Raji (cell line): ENCODE results near the gene AGAP1.

Source experiments
- POLR2A ChIP-seq: IDR thresholded peaks from 2 replicates; pipeline ENCODE4 v1.6.1; 2011; ENCODE audit warnings: low read depth, low read length, control low read depth; ENCODE audit not compliant: insufficient read depth

AGAP1 gene

GRCh38 chr2:236065314-236066160, 571.7 kb downstream of the AGAP1 start:
- no peak for TF ChIP-seq POLR2A

GRCh38 chr2:236070236-236070635, 576.4 kb downstream of the AGAP1 start:
- no peak for TF ChIP-seq POLR2A

GRCh38 chr2:236073246-236073645, 579.4 kb downstream of the AGAP1 start:
- no peak for TF ChIP-seq POLR2A

DNA sequence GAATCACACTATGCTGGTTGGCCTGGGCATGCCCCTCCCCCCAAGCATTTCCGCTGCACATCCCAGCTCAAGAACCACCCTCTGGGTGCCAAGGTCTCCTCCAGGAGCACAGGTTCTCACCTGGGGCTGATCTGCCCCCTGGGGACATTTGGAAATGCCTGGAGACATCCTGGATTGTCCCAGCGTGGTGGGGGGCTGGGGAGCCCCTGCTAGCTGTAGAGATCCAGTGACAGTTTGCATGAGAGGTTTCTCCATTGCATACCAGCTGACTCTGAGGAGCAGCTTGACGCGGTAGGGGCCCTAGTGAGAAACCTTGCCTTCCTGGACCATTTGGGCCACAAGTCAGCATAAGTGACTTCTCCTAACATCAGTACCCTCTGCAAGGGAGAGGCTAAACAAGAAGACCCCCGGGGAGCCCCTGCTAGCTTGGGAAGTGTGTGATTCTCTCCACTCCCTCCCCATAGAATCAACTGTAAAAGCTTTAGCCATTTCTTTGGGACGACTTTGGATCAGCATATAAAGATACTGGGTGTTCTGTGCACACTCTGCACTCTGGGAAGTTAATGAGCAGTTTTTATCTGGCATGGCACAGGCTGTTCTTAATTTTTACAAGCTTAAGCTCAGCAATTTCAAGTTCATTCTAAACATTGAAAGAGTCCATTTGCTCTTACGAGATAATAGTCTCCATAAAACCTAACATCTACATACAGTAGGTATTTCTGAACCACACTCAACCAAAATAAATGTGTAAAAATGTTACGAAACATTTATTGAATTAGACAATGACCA, 580.2 kb downstream of the AGAP1 start:
- no peak for TF ChIP-seq POLR2A

DNA sequence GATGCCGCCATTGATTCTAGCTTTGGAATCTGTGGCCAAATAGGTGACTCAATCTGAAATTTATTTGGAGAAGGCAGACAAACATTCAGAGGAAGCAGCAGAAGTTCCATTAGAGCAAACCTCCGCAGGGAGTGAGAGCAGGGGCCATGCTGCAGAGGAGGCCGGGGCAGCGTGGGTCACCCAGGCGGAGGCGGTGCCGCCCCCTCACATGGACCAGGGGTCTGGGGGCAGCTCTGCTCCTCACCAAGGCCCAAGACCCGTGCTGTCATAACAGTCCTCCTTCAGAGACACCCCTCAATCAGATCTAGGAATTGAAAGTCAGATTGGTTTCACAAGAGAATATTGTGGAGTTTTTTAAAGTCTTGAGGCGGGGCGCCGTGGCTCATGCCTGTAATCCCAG, 582.0 kb downstream of the AGAP1 start:
- TF ChIP-seq POLR2A = no peak

GRCh38 chr2:236078297-236079255, 584.7 kb downstream of the AGAP1 start:
- TF ChIP-seq POLR2A = no peak

DNA sequence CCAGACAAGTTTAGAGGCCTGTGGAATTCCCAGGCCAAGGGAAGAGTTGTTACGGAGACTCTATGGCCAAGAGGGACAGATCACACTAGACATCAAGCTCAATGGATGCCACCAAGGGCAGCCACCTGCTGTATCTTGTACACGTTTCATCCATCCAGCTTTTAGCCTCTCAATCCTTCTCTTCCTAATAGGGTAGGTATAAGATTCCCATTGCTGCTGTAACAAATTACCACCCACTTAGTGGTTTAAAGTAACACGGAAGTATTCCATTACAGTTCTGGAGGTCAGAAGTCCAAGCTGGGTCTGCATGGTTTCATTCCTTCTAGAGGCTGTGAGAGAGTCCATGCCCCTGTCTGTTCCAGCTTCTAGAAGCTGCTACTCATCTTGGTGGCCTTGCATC, 586.6 kb downstream of the AGAP1 start:
- TF ChIP-seq POLR2A = no peak

DNA sequence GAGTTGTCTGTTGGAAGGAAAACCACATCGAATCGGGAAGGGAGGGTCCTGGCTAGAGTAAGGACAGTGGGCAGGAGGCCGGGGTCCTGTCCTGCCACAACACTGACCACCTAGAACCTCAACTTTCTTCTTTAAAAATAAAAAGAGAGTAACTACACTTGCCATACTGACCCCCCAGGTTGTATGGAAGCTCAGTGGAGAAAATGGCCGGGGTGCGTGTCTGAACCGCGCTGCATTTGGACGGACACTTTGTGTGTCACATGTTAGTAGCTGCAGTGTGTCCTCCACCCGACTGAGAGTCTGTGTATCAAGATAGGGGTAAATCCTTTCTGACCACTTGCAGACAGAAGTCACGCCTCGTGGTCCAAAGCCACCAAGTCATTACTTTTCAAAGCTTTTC, 587.3 kb downstream of the AGAP1 start:
- TF ChIP-seq POLR2A = no peak

DNA sequence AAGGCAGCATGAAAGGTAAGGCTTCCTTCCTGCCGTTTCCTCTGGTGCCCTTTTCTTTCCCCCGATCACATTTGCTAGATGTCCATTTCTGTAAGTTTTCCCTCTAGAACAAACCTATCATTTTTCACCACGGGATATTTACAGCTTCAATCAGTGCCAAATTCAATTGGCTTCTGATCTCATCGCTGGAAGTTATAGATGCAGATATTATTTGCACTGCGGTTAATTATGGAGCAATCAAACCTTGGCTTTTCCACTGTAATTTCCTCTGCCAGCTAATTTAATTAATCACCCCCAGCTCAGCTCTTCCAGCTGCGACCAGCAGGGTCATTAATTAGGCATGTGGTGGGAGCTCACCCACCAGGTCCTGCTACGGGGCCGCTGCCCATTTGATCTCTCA, 588.2 kb downstream of the AGAP1 start:
- TF ChIP-seq POLR2A = no peak

DNA sequence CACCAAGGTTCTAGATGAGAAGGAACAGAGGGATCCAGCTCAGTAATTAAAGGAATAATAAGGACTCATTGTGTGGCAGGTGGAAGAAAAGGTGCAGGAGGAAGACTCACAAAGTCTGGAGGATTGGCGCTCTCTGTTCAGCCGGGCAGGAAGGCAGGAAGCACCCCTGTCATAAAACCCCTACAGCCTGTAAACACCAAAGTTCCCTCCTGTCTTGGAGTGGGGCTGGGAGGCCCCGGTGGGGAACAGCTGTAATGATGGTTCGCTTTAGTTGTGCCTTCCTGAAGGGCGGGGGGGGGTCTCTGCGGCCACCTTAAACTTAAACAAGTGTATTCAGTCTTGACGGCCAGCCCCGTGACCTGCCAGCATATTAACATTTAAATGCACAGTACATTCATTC, 590.1 kb downstream of the AGAP1 start:
- TF ChIP-seq POLR2A = no peak

- TF ChIP-seq POLR2A = no peak
Measured at GRCh38 chr2:236085211-236085610, 591.4 kb downstream of the AGAP1 start.

DNA sequence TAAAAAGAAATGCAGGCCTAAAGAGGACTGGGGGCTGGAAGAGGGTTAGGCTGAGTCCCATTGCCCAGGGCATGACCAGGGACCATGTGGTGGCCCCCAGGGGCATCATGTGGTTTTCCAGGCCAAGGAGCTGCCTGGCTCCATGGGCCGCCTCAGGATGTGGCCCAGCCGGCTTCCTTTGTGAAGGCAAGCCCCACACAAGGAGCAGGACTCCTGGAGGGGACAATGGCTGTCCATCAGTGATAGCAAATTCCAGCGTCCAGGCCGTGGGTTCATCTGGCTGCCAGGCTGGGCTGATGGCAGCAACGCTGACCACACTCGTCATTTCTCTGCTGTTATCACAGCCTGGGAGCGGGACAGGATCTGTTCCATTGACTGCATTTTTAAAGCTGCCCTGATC, 591.8 kb downstream of the AGAP1 start:
- no peak for TF ChIP-seq POLR2A

DNA sequence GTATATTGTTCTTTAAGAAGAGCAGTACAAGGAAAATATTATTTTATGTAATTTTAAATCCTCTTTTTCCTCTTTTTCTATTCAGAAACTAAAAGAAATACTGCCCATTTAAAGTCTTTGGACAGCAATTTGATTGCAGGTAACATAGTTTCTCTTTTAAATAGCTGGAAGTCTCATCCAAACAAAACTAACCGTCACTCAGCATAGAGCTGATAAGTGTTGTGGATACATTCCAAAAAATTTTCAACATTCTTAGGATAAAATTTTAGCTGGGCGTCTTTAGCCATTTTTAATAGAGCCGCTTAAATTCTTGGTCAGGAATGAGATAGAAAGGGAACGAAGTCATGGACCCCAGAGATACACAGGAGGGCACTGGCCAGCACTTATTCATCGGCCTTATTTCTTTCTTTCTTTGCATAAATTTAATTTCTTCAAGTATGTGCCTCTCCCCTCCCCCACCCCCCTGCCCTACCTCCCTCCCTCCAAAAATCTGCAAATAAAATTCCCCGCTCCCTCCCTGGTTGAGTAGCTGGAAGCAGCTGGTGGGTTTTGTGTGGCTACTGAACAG, 592.6 kb downstream of the AGAP1 start:
- no peak for TF ChIP-seq POLR2A

- no peak for TF ChIP-seq POLR2A
Measured at GRCh38 chr2:236086971-236087465, 593.2 kb downstream of the AGAP1 start.
